Suppressor macrophage treated with lipopolysaccharide for 4 hours (primary cell): Measurements from ENCODE around the gene S100A7.
"Not testable (repeated sequence)": the region's sequence is repeated elsewhere in the genome, so short reads cannot be mapped to it uniquely, and the experiment has no call there.

Experiments used
- DNase-seq: peaks from one replicate; pipeline ENCODE4 v3.0.0-alpha.2; 2020

S100A7 gene

DNA sequence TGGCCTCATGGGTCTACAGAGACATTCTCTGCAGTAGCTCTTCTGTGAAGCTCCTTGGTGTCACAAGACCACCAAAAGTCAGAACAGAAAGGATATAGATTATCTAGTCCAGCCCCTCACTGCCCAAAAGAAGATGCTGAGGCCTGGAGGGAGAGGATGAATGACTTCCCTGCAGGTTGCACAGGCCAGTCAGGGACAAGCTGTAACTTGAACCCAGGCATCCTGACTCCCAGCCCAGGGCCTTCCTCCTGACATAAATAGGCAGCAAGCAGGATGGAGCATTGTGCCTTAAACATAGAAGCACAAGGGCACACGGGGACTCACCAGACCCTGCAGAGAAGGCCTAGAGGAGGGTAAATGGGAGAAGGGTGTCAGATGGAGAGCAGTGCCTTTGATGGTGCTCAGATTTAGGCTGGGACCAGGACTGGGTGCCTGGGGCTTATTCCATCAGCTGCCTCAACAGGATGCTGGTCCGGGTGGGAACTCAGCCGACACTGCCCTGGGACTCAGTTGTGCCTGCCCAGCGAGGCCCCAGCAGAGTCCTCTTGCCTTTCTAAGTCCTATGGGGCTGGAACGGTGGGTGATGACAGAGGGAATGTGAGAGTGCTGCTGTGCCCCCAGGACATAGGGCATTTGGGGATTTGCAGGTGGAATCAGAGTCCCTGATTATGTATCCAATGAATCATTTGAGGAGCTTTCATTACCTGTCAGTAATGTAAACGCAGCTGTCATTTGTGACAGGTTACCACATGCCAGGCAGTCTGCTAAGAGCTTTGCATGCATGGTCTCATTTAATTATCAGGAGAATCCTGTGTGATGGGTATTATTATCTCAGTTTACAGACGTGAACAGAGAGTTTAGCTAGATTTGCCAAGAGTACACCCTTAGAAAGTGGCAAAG lies 30.9 kb downstream of the S100A7 start:
- DNase-seq, result no peak

GRCh38 chr1:153428791-153429190 lies 31.7 kb downstream of the S100A7 start:
- DNase-seq, result no peak

GRCh38 chr1:153428073-153428638 lies 32.3 kb downstream of the S100A7 start:
- no peak for DNase-seq

DNA sequence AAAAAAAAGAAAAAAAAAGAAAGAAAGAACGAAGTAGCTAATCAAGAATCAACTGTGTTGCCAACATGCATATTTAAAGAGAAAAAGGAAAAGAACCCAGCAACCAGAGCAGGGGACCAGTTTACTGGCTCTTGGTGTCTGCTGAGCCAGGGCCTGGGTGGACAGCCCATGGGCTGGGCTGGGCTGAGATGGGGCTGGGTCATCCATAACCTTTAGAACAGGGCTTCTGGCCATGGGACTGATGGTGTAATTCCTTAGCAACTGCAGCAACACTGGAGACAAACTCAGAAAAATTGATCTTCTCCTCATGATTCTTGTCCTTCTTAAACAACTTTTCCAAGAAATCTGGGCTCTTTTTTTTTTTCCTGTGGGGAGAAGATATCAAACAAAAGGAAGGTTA lies 33.6 kb downstream of the S100A7 start:
- DNase-seq, result no peak

- peak; percentile 80 for DNase-seq
Measured at GRCh38 chr1:153422450-153423068, 37.9 kb downstream of the S100A7 start.

DNA sequence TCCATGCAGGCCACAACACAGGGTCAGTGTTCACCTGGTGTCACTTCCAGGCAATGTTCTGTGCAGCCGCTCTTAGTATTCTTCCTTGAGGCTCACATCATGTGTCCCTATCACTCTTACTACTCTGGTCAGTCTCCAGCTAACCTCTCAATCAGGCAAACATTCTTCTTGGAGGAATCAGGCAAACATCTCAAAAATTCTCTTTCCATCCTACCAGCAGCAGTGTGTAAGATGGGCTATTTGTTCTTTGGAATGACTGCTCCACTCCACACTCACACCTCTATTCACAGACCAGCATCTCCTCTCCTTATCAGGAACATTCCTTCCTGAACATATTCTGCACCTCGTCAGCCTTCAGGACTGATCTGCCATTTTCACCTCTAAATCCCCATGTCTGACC lies 40.1 kb downstream of the S100A7 start:
- no peak for DNase-seq

DNA sequence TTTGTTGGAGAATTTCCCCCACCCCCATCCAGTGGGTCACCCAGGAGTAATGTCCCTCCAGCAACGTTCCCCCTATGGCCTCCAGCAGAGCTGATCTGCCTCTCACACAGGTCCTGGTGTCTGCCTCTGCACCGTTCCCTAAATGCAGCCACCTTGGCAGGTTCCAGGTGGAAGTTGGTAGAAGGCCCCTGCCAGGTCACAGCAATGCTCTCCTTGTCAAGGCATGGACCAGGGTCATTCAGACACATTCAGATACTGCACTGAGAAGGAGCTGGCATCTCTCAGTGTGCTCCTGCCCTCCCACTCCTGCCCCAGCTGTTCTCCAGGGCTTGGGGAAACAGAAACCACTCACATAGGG lies 41.0 kb downstream of the S100A7 start:
- DNase-seq, result not testable (repeated sequence)

DNA sequence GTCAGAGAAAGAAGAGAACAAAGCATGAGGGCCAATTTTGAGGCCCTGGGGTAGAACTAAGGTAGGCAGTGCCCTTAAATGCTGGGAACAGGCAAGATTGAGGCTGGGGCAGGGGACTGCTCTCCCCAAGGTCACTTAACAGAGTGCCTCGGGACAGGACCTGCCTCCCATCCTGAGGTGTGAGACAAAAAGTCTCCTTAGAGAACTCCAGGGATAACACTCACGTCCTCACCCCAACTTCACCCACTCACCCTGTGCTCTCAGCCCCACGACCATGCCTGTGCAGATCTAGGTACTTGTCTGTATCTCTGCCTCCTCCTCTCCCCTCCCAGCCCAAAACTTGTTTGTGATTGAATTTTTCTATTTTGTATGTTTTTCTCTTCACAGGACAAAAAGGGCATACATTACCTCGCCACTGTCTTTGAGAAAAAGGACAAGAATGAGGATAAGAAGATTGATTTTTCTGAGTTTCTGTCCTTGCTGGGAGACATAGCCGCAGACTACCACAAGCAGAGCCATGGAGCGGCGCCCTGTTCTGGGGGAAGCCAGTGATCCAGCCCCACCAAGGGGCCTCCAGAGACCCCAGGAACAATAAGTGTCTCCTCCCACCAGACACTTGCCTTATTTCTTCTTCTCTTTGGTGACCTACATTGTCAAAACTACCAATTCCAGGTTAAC lies 41.6 kb downstream of the S100A7 start:
- DNase-seq, result not testable (repeated sequence)

DNA sequence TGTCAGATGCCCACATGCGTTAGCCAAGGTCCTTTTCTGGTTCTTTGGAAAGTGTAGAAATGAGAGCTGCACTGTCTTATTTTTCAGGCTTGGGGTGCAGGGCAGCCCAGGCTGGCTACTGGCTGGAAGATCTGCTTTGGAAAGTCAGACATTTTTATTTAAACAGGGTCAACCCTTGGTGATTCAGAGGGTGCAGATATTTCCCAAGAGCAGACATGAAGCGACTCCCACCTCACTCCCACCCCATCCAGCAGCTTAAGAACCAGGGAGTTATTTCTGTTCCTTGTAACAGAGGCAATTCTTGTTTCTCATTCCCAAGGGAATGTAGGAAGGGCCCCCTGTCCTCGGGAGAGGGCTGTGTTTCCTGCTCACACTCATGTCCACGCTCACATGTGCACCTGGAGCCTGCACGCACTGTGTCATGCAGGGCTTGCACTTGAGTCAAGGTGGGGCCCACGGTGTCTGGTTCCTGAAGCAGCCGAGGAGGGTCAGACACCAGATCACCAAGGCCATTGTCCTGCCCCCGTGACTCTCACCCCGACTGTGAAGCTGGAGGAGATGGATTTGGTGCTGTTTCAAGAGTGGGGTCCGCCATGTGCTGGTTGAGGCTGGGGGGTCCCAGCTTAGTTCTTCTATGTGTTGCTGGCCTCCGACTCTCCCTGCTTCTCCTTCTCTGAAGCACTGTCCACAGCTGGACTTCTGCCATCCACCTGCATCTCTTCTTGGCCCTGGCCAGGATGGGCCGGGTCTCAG lies 43.1 kb downstream of the S100A7 start:
- no peak for DNase-seq

- DNase-seq, result no peak
Measured at GRCh38 chr1:153415850-153416570, 44.4 kb downstream of the S100A7 start, which contains the start of gene S100A7A. Gene S100A7A, plus strand, starts transcription at chr1:153416520. Its CDS starts 1,563 bp downstream, at chr1:153418083.

GRCh38 chr1:153413961-153414360 lies 46.5 kb downstream of the S100A7 start:
- peak; percentile 56 for DNase-seq
